ENCODE data around the gene SLC44A4.
"Not testable (repeated sequence)": the region's sequence is repeated elsewhere in the genome, so short reads cannot be mapped to it uniquely, and the experiment has no call there.

The SLC44A4 gene

DNA sequence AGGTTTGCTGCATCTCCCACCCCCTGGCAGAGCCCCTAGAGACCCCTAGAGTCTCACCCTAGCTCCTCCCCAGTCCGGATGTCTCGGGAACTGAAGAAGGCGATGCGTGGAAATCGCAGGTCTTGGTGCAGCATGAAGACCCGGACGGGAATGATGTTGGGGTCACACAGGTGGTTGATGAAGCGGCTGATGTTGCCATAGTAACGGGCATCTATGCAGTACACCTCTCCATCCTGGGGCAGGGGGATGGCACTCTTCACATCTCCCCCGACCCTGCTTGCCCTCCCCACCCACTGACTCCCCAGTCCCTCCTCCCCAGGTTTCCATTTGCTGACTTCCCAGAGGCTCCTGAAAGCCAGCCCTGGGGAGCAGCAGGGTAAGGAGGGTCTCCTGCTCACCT lies 1.8 kb upstream of the SLC44A4 start:
- in situ Hi-C loops (cut with HindIII; ENCODE audit: low sequenced_read_pairs): no loop called here

- in situ Hi-C loops (cut with HindIII; ENCODE audit: low sequenced_read_pairs): no loop called here
These were observed 1.1 kb upstream of the SLC44A4 start for GRCh38 chr6:31879901-31880300.

DNA sequence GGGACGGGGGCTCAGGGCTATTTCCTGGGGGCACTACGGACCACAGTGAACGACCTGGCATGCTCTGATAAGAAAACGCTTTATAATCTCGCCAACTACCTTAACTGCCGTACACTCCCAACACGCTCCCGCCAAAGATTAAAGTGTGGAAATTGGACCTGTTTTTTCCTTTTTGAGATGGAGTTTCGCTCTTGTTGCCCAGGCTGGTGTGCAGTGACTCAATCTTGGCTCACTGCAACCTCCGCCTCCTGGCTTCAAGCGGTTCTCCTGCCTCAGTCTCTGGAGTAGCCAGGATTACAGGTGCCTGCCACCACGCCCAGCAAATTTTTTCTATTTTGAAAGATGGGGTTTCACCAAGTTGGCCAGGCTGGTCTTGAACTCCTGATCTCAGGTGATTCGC lies 346 bp upstream of the SLC44A4 start:
- in situ Hi-C loops (cut with HindIII; ENCODE audit: low sequenced_read_pairs): no loop called here

DNA sequence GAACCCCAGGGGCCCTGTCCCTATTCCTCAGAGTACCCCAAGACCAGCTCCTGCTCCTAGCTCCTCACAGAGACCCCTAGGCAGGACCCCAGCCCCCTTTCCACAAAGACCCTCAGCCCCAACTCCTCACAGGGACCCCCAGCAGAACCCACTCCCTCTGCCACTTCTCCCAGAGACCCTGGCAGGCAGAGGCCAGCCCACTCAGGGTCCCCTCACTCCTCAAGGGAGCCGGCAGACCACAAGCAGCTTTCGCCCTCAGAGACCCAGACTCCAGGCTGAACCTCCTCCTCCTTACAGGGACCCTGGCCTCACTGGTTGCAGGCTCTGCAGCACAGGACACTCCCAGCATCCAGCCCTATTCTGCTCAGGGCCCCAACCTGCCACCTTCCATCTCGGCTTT lies 575 bp downstream of the SLC44A4 start:
- in situ Hi-C loops (cut with HindIII; ENCODE audit: low sequenced_read_pairs): no loop called here

GRCh38 chr6:31877651-31878161 lies 1.1 kb downstream of the SLC44A4 start:
- in situ Hi-C loops (cut with HindIII; ENCODE audit: low sequenced_read_pairs): no loop called here

GRCh38 chr6:31877125-31877650 lies 1.6 kb downstream of the SLC44A4 start:
- in situ Hi-C loops (cut with HindIII; ENCODE audit: low sequenced_read_pairs): no loop called here

GRCh38 chr6:31876357-31876756 lies 2.4 kb downstream of the SLC44A4 start:
- in situ Hi-C loops (cut with HindIII; ENCODE audit: low sequenced_read_pairs): no loop called here

DNA sequence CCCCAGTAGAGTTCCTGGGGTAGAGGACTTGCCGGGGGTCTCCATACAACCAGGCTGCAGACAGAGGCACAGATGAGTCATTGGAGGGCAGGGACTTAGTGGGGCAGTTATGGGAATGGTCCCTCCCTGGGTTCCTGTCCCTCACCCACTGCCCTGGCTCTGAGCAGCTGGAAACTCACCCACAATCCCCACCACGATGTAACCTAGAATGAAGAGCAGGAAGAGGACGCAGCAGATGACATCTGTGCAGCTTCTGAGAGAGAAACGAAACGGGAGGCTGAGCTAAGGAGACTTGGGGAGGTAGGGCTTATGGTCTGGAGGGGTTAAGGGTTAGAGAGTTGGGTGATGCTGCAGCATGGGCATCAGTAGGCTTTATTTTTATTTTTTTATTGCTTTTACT lies 2.9 kb downstream of the SLC44A4 start:
- in situ Hi-C loops (cut with HindIII; ENCODE audit: low sequenced_read_pairs): no loop called here

- in situ Hi-C loops (cut with HindIII; ENCODE audit: low sequenced_read_pairs): no loop called here
These were observed 3.8 kb downstream of the SLC44A4 start for GRCh38 chr6:31874836-31875572.

GRCh38 chr6:31874084-31874670 lies 4.6 kb downstream of the SLC44A4 start:
- in situ Hi-C loops (cut with HindIII; ENCODE audit: low sequenced_read_pairs): no loop called here

GRCh38 chr6:31871046-31871659 lies 7.6 kb downstream of the SLC44A4 start:
- in situ Hi-C loops (cut with HindIII; ENCODE audit: low sequenced_read_pairs): no loop called here

DNA sequence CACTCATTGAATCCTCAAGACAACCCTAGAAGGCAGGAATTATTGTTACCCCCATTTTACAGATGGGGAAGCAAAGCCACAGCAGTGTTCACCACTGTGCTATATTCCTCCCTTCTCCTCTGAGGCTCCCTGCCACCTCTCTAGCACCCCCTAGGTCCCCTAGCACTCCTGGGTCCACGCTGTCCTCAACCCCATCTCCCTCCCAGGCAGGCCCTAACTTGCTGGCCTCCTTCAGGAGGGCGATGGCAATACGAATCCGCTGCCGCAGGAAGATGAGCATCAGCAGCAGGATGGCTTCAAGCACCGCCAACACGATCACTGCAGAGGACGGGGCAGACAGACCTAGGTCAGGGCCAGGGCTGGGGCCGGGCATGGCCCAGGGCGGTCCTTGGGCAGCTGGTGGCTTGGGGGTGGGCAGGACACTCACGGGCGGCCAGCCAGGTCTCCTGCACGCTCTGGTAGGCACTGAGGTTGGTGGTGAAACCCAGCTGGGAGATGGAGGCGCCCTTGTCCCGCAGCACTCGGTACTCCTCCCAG lies 8.3 kb downstream of the SLC44A4 start:
- in situ Hi-C loops (cut with HindIII; ENCODE audit: low sequenced_read_pairs): no loop called here

GRCh38 chr6:31869343-31869742 lies 9.5 kb downstream of the SLC44A4 start:
- in situ Hi-C loops (cut with HindIII; ENCODE audit: low sequenced_read_pairs): no loop called here

GRCh38 chr6:31868658-31868971 lies 10.2 kb downstream of the SLC44A4 start:
- in situ Hi-C loops (cut with HindIII; ENCODE audit: low sequenced_read_pairs): not testable (repeated sequence)

DNA sequence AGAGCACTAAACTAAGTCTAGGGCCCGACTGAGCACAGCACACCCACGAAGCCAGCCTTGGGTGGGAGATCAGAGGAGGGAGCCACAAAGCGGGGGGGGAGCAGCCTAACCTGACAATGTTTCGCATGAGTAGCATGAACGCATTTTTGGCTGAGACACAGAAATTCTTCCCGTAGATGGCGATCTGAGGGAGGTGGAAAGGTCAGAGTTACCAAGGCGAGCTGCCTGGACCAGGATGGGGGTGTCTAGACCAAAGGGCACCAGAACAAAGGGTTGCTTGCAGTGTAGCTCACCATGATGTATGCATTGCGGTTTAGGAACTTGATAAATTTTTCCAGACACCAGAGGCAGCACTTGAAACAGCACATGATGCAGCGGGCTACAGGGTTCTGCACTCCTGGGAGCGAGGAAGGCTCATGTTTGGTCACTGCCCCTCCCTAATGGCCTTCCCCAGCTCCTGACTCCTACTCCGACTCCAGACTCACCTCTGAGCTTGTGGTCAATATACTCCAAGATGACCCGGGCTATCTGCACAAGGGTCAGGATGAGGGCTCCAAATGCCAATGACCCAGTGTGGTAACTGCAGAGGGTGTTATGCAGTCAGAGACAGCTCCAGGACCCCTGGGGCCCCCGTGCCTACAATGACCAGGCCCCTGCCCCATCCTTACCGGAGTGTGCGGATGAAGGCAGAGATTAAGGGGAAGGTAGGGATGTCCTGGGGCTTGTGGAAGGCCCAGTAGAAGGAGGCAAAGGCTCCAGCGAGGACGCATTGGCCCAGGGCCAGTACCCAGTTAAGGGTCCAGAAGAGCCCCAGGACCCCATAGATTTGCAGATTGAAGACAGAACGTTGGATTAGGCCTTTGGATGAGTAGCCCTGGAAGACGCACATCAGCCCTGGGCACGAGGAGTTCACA lies 13.3 kb downstream of the SLC44A4 start:
- in situ Hi-C loops (cut with HindIII; ENCODE audit: low sequenced_read_pairs): no loop called here

DNA sequence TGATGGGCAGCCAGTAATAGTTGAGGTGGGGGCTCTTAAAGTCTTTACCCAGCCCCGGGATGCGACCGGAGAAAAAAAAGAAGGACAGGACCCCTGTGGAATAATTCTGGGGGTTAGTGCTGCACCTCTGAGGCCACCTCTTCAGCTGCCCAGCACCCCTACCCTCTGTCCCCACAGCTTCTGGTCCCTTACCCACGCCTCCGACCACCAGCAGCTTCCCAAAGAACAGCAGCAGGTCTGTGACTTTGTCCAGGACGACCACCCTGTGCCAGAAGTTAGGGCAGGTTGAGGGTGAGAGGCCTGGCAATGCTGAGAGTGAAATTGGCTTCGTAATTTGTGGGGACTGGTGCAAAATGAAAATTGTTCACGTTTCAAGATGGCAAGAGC lies 14.0 kb downstream of the SLC44A4 start:
- in situ Hi-C loops (cut with HindIII; ENCODE audit: low sequenced_read_pairs): no loop called here

DNA sequence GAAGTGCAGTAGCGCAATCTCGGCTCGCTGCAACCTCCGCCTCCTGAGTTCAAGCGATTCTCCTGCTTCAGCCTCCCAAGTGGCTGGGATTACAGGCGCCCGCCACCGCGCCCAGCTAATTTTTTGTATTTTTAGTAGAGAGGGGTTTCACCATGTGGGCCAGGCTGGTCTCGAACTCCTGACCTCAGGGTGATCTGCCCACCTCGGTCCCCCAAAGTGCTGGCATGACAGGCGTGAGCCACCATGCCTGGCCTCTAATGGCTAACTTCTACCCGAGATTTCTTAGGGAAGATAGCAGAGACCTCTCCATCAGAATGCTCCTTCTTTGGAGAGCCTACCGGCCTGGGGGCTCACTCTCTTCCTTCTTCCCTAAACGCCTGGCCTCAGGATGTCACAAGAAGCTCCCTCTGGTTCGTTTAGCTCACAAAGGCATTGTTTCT lies 14.7 kb downstream of the SLC44A4 start:
- in situ Hi-C loops (cut with HindIII; ENCODE audit: low sequenced_read_pairs): not testable (repeated sequence)

- in situ Hi-C loops (cut with HindIII; ENCODE audit: low sequenced_read_pairs): no loop called here
These were observed 16.2 kb downstream of the SLC44A4 start, which contains the start of gene NEU1 for GRCh38 chr6:31862344-31863235. NEU1 (minus strand) TSS chr6:31862821; CDS start chr6:31862776, 45 bp downstream.

DNA sequence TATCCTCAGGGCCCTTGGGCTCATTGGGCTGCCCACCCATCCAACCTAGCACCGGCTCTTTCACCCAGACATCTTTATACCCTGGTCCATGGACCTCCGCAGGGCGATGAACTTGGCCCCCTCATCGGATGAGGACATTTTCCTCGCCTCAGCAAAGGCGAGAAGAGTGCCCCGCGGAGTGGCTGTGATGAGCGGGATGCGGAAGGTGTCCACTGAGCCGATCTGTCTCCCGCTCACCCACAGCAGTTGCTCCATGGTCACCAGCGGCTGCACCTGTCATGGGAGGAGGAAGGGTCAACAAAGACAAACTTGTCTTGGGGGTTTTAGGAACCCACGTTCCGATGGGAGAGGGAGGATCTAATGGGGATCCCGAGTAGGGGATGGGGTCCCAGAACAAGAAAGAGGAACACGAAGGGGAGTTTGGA lies 16.9 kb downstream of the SLC44A4 start:
- in situ Hi-C loops (cut with HindIII; ENCODE audit: low sequenced_read_pairs): no loop called here

DNA sequence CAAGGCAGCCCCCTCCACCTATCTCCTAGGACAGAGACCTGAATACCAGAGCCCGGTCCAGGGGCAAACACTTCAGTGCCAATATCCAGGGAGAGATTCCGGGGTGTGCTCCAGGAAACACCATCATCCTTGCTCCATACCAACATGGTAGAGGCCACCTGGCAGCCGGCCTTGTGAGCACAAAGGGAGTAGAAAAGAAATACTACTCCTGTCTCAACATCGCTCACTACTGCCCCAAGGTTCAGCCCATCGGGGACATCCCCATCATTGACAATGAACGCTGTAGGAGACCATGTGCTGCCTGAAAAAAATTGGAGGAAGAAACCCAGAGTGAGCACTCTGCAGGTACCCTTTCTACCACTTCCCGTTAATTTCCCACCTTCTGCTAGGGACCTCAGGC lies 17.6 kb downstream of the SLC44A4 start:
- in situ Hi-C loops (cut with HindIII; ENCODE audit: low sequenced_read_pairs): no loop called here

Data from DLD1 (cell line).